ENCODE data around the gene CLEC16A.

Gene CLEC16A, protein sequence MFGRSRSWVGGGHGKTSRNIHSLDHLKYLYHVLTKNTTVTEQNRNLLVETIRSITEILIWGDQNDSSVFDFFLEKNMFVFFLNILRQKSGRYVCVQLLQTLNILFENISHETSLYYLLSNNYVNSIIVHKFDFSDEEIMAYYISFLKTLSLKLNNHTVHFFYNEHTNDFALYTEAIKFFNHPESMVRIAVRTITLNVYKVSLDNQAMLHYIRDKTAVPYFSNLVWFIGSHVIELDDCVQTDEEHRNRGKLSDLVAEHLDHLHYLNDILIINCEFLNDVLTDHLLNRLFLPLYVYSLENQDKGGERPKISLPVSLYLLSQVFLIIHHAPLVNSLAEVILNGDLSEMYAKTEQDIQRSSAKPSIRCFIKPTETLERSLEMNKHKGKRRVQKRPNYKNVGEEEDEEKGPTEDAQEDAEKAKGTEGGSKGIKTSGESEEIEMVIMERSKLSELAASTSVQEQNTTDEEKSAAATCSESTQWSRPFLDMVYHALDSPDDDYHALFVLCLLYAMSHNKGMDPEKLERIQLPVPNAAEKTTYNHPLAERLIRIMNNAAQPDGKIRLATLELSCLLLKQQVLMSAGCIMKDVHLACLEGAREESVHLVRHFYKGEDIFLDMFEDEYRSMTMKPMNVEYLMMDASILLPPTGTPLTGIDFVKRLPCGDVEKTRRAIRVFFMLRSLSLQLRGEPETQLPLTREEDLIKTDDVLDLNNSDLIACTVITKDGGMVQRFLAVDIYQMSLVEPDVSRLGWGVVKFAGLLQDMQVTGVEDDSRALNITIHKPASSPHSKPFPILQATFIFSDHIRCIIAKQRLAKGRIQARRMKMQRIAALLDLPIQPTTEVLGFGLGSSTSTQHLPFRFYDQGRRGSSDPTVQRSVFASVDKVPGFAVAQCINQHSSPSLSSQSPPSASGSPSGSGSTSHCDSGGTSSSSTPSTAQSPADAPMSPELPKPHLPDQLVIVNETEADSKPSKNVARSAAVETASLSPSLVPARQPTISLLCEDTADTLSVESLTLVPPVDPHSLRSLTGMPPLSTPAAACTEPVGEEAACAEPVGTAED

DNA sequence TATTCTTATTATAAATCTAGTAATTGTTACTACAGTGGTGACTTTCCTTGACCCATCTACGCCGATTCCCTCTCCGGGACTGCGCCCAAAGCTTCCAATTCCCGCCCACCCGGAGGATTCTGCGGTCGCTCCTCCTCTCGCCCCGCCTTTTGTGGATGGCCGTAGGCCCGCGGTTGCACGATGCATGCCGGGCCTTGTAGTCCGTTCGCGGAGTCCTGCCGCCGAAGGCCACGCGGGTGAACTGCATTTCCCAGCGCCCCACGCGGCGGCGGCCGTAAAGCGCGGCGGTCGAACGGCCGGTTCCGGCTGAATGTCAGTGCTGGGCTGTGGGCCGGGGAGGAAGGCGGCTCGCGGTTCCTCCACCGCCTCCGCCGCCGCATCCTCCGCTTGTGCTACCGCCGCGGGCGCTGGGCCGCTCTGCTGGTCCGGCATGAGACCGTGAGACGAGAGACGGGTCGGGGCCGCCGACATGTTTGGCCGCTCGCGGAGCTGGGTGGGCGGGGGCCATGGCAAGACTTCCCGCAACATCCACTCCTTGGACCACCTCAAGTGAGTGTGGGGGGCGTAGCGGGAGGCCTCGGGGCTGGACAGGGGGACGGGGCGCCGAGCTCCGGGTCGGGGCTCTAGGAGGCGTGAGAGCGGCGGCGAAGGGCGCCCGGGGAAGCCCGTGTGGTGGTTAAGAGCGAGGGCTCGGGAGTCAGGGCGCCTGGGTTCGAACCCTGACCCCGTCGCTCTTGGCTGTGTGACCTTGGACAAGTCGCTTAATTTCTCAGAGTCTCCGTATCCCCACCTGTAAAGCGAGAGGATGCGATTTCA lies at the start of gene CLEC16A:
Gene CLEC16A (plus strand): TSS at position 316 of the 816 bp plus-strand sequence. CDS start 154 bp downstream, at position 470.
- peak; percentile 96 for DNase-seq (ENCODE audit: low read depth)

DNA sequence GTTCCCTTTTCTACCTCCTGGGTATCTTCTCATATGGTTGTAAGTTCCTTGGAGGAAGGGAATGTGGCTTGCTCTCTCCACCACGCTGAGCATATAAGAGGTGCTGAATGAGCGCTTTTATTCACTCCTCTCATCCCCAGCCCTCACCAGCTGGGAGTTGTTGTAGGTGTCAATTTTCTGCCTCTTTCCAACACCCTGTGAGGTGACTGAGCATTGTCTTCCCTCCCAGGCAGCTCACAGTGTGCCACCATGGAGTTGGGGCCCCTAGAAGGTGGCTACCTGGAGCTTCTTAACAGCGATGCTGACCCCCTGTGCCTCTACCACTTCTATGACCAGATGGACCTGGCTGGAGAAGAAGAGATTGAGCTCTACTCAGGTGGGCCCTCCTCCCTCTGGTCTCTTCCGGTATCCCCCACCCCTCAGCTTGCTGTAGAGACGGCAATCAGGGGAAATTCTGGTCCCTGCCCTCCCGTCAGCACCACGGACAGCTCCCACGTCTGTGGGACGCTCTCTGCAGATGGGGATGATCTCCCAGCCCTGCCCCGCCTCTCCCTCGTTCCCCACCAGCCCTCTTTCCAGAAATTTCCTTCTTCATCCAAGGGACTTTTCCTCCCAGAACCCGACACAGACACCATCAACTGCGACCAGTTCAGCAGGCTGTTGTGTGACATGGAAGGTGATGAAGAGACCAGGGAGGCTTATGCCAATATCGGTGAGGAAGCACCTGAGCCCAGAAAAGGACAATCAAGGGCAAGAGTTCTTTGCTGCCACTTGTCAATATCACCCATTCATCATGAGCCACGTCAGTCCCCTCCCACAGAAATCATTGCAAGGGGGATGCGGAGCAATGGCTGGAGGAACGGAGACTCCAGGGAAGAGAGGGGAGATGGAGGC lies 49.1 kb upstream of the CLEC16A start:
- DNase-seq (ENCODE audit: low read depth), result no peak

- no peak for DNase-seq (ENCODE audit: low read depth)
Measured at GRCh38 chr16:10896165-10896564, 48.2 kb upstream of the CLEC16A start.

- DNase-seq (ENCODE audit: low read depth), result no peak
Measured at GRCh38 chr16:10896723-10897122, 47.6 kb upstream of the CLEC16A start.

DNA sequence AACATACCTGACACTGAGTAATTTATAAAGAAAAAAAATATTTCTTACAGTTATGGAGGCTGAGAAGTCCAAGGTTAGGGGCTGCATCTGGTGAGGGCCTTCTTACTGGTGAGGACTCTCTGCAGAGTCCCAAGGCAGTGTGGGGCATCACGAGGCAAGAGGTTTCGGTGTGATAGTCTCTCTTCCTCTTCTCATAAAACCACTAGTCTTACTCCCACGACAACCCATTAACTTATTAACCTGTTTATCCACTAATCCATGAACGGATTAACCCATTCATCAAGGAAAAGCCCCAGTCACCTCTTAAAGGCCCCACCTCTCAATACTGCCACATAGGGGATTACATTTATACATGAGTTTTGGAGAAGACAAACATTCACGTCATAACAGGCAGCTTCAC lies 47.2 kb upstream of the CLEC16A start:
- no peak for DNase-seq (ENCODE audit: low read depth)

GRCh38 chr16:10902999-10903398 lies 41.4 kb upstream of the CLEC16A start:
- no peak for DNase-seq (ENCODE audit: low read depth)

DNA sequence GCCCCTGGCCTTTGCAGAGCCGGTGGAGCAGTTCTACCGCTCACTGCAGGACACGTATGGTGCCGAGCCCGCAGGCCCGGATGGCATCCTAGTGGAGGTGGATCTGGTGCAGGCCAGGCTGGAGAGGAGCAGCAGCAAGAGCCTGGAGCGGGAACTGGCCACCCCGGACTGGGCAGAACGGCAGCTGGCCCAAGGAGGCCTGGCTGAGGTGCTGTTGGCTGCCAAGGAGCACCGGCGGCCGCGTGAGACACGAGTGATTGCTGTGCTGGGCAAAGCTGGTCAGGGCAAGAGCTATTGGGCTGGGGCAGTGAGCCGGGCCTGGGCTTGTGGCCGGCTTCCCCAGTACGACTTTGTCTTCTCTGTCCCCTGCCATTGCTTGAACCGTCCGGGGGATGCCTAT lies 37.9 kb upstream of the CLEC16A start:
- no peak for DNase-seq (ENCODE audit: low read depth)

GRCh38 chr16:10906914-10907756 lies 37.2 kb upstream of the CLEC16A start:
- DNase-seq (ENCODE audit: low read depth), result no peak

GRCh38 chr16:10907757-10908045 lies 36.7 kb upstream of the CLEC16A start:
- no peak for DNase-seq (ENCODE audit: low read depth)

GRCh38 chr16:10911267-10911666 lies 33.1 kb upstream of the CLEC16A start:
- DNase-seq (ENCODE audit: low read depth), result no peak

DNA sequence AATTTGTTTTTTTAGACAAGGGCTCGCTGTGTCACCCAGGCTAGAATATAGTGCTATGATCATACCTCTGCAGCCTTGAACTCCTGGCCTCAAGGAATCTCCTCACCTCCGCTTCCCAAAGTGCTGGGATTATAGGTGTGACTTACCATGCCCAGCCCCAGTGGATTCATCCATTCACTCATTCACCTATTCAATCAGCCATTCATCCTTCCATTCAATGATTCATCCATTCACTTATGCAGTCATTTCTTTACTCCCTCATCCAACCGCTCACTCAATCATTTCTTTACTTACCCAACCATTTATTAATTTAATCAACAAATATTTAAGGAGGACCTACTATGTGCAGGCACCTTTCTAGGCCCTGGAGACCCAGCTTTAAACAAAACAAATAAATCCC lies 27.8 kb upstream of the CLEC16A start:
- DNase-seq (ENCODE audit: low read depth), result no peak

DNA sequence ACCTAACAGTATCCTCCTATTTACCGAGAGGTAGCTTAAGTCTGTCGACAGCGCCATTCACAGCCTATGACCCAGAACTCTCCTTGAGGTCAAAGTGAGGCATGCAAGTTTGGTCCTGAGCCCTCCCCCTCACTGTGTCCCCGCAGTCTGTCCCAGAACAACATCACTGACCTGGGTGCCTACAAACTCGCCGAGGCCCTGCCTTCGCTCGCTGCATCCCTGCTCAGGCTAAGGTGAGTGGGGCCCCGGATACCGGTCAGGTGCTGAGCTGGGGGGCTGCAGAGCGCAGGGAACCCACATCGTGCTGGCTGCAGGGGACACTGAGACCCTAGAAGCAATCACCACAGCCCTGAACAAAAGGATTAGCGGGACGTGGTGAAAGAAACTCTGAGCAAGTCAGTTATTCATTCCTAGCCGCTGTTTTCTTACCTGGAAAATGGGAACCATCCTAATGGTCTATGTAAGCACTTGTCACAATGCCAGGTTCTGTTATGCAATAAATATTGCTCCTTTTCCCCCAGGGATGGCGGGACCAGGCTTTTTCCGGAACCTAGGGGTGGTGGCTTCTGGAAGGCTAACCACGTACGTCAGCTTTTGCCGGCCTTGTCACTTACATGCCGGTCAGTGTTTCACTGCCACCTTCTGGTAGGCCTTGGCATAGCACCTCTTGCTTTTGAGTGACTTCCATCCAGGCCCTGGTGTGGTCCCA lies 25.9 kb upstream of the CLEC16A start:
- peak; percentile 79 for DNase-seq (ENCODE audit: low read depth)

DNA sequence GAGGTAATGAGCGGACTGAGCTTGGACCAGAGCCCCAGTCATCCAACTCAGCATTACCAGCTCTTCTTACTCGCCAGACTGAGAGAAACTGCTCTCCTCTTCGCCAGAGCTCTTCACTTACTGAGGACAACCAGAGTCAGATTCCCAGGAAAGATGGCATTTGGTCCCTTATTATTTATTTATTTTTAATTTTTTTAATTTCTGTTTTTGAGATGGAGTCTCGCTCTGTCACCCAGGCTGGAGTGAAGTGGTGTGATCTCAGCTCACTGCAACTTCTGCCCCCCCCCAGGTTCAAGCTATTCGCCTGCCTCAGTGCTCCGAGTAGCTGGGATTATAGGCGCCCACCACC lies 25.4 kb upstream of the CLEC16A start:
- no peak for DNase-seq (ENCODE audit: low read depth)

DNA sequence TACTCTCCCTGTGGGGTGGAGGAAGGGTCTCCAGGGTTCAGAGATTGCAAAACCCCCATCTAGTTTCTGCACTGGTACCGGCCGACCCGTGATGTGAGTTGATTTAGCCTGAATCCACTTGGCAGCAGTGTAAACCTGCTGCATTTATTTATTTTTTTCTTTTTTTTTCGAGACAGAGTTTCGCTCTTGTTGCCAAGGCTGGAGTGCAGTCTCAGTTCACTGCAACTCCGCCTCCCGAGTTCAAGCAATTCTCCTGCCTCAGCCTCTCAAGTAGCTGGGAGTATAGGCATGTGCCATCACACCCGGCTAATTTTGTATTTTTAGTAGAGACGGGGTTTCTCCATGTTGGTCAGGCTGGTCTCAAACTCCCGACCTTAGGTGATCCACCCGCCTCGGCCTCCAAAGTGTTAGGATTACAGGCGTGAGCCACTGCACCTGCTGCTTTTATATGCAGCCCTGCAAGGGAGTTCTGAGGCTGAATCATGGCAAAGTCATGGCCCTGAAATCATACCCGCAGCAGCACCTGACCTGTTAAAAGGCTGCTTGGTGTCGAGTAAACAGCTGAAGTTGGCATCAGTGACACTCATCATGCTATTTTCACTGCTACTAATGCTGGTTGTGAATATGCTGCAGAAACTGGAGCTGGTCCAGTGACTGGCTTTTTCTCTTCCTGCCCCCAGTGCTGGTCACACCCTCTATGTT lies 23.5 kb upstream of the CLEC16A start:
- no peak for DNase-seq (ENCODE audit: low read depth)

- no peak for DNase-seq (ENCODE audit: low read depth)
Measured at GRCh38 chr16:10921536-10922327, 22.6 kb upstream of the CLEC16A start.

- no peak for DNase-seq (ENCODE audit: low read depth)
Measured at GRCh38 chr16:10922328-10923145, 21.8 kb upstream of the CLEC16A start.

DNA sequence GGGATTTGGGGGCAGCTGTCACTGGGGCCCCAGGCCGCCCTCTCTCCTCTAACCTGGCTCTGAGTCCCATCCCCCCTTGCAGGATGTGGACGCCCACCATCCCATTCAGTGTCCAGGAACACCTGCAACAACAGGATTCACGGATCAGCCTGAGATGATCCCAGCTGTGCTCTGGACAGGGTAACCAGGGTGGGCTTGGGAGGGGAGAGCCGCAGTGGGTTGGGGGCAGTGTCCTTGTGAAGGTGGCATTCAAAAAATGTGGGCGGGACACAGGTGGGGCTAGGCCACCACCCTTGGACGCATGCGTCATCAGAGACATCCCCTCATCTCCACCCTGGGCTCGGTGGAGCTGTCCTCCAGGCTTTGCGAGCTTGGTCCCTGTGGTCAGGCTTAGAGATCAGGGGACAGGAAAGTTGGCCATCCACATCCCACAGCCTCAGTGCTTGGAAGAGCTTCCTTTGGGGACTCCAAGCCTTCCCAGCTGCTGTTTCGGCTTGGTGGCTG lies 21.2 kb upstream of the CLEC16A start:
- DNase-seq (ENCODE audit: low read depth), result no peak
